HepG2 (cell line): ENCODE data around the gene SYS1. TPM values are rescaled to one million over a fixed set of nuclear protein-coding genes. Genes with fewer than 3 reads are reported as not detected.

Experiments
- AHR ChIP-seq: IDR thresholded peaks from 2 replicates; pipeline ENCODE4 v1.6.1; 2018; ENCODE audit warnings: missing genetic modification reagents, missing compliant biosample characterization
- ERF ChIP-seq: IDR thresholded peaks from 2 replicates; pipeline ENCODE4 v1.6.1; 2018; ENCODE audit warnings: missing biosample characterization, missing genetic modification reagents
- HOXA3 ChIP-seq: sonication (generic); formaldehyde crosslinking; IDR thresholded peaks from 2 replicates; pipeline ENCODE4 v1.5.0; 2020; ENCODE audit warnings: missing genetic modification reagents
- JUNB ChIP-seq: sonication (generic); formaldehyde crosslinking; IDR thresholded peaks from 2 replicates; pipeline ENCODE4 v1.8.0; 2022; ENCODE audit warnings: missing genetic modification reagents, mild to moderate bottlenecking, borderline replicate concordance
- KDM2A ChIP-seq: sonication (generic); formaldehyde crosslinking; IDR thresholded peaks from 2 replicates; pipeline ENCODE4 v1.4.0; 2020; ENCODE audit warnings: low read depth, missing genetic modification reagents, borderline replicate concordance
- KLF12 ChIP-seq: sonication (generic); formaldehyde crosslinking; IDR thresholded peaks from 2 replicates; pipeline ENCODE4 v1.4.0; 2020; ENCODE audit warnings: missing genetic modification reagents, borderline replicate concordance
- MZF1 ChIP-seq: sonication (generic); formaldehyde crosslinking; IDR thresholded peaks from 2 replicates; pipeline ENCODE4 v1.8.1; 2023; ENCODE audit warnings: mild to moderate bottlenecking, missing genetic modification reagents, borderline replicate concordance
- NFE2L1 ChIP-seq: sonication (generic); formaldehyde crosslinking; IDR thresholded peaks from 2 replicates; pipeline ENCODE4 v1.4.0; 2020; ENCODE audit warnings: missing genetic modification reagents, mild to moderate bottlenecking, borderline replicate concordance
- PHB2 ChIP-seq: fragments of 450-650 bp; IDR thresholded peaks from 2 replicates; pipeline ENCODE4 v1.6.1; 2018; ENCODE audit not compliant: partially characterized antibody
- RBM22 ChIP-seq: fragments of 200-400 bp; formaldehyde crosslinking; optimal IDR thresholded peaks from 2 replicates; pipeline ENCODE3; 2017; ENCODE audit warnings: mild to moderate bottlenecking, low read length, moderate library complexity
- SIN3B ChIP-seq: fragments of 150-350 bp; IDR thresholded peaks from 2 replicates; pipeline ENCODE4 v1.6.1; 2014; ENCODE audit warnings: low read length
- STAT5B ChIP-seq: sonication (generic); formaldehyde crosslinking; IDR thresholded peaks from 2 replicates; pipeline ENCODE4 v1.4.0; 2020; ENCODE audit warnings: missing genetic modification reagents
- ZMYM4 ChIP-seq: sonication (generic); formaldehyde crosslinking; IDR thresholded peaks from 2 replicates; pipeline ENCODE4 v1.8.1; 2023; ENCODE audit warnings: mild to moderate bottlenecking, missing genetic modification reagents
- ZNF33B ChIP-seq: sonication (generic); formaldehyde crosslinking; IDR thresholded peaks from 2 replicates; pipeline ENCODE4 v1.5.1; 2020; ENCODE audit warnings: mild to moderate bottlenecking, missing genetic modification reagents
- ZNF589 ChIP-seq: sonication (generic); formaldehyde crosslinking; conservative IDR thresholded peaks from 2 replicates; pipeline ENCODE4 v1.8.0; 2022; ENCODE audit warnings: mild to moderate bottlenecking, moderate library complexity, missing genetic modification reagents
- ZNF709 ChIP-seq: sonication (generic); formaldehyde crosslinking; IDR thresholded peaks from 2 replicates; pipeline ENCODE4 v1.5.0; 2020; ENCODE audit warnings: mild to moderate bottlenecking, missing genetic modification reagents
- ZNF839 ChIP-seq: sonication (generic); formaldehyde crosslinking; IDR thresholded peaks from 2 replicates; pipeline ENCODE4 v1.4.0; 2020; ENCODE audit warnings: missing genetic modification reagents, mild to moderate bottlenecking, borderline replicate concordance
- ZSCAN21 ChIP-seq: sonication (generic); formaldehyde crosslinking; IDR thresholded peaks from 2 replicates; pipeline ENCODE4 v1.8.0; 2022; ENCODE audit warnings: mild to moderate bottlenecking, missing genetic modification reagents, moderate library complexity, borderline replicate concordance
- polyA plus RNA-seq, 8 experiments: library from polyadenylated mRNA; depleted of rRNA in 3 of 8; stranded (reverse) in 7 of 8; unstranded in 1 of 8; fragments of >200 nt; fragmentation: Illumina TruSeq in 4 of 8; extraction: Trizol in 4 of 8; gene quantifications; 2 replicates each; pipeline versions ENCODE4 v1.2.1 to v1.2.3, GENCODE V29; 2011 to 2016; ENCODE audit warnings: low read depth in 4 of 8, missing spikeins in 1 of 8, mixed read lengths in 1 of 8; ENCODE audit not compliant: insufficient read depth in 1 of 8
- total RNA-seq, 5 experiments: library from RNA; depleted of rRNA; stranded (reverse); fragments of >200 nt; fragmentation: Illumina TruSeq; extraction: Trizol; gene quantifications; 2 replicates each; pipeline ENCODE4 v1.2.3, GENCODE V29; 2016; ENCODE audit warnings: low read depth in 1 of 5
- TF ChIP-seq, protein P1 (sequence below): sonication (generic); formaldehyde crosslinking; IDR thresholded peaks from 2 replicates; pipeline ENCODE4 v1.4.0; 2020; ENCODE audit warnings: missing genetic modification reagents
- TF ChIP-seq, protein P2 (sequence below): sonication (generic); formaldehyde crosslinking; IDR thresholded peaks from 2 replicates; pipeline ENCODE4 v1.8.0; 2022; ENCODE audit warnings: missing genetic modification reagents, mild to moderate bottlenecking, moderate library complexity, borderline replicate concordance
- TF ChIP-seq, protein P3 (sequence below): sonication (generic); formaldehyde crosslinking; IDR thresholded peaks from 2 replicates; pipeline ENCODE4 v1.4.0; 2020; ENCODE audit warnings: low read depth, mild to moderate bottlenecking, missing genetic modification reagents
- TF ChIP-seq, protein P4 (sequence below): sonication (generic); formaldehyde crosslinking; IDR thresholded peaks from 2 replicates; pipeline ENCODE4 v1.8.1; 2023; ENCODE audit warnings: mild to moderate bottlenecking, missing genetic modification reagents

Gene SYS1
- total and polyA plus RNA-seq, 2 of the 13 experiments (the other 11 are each of a cell fraction or from before 2014, with no cell fraction given): 38.3 to 65.6 TPM

DNA sequence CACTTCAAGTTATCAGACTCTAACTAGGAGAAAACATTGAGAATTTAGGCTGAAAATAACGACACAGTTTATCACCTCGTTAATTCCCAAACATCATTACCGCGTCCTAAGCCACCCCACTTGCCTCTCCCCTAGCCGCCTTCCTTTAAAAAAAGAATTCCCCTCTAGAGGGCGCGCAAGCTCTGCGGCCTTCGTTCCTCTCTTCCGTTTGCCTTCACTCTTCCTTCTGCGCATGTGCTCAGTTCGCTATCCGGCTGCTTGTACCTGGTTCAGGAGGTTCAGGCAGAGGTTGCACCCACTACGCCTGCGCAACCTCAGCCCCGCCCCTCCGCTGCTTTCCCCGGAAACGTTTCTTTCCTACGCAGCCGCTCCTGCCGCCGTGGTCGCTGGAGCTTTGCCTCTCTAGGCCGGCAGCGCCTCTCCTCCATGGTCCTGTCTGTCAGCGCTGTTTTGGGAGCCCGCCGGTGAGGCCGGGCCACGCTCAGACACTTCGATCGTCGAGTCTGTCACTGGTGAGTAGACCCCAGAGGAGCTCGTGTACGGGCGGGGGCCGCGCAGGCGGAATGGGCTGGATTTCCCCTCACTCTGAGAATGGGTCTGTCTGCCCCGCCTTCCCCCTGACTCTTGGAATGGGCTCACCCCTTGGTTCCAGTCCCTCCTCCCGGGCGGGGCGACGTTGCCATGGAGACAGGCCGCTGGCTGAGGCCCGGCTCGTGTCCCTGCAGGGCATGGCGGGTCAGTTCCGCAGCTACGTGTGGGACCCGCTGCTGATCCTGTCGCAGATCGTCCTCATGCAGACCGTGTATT is at the start of gene SYS1 (continued):
- peak; percentile 99 for TF ChIP-seq AHR
- TF ChIP-seq SIN3B: peak; percentile 74
- no peak for TF ChIP-seq STAT5B (CRISPR knock-in tag)
- TF ChIP-seq KDM2A (CRISPR knock-in tag): peak; percentile 98
- no peak for TF ChIP-seq PHB2
- TF ChIP-seq ZNF709: peak; percentile 93
- TF ChIP-seq ZNF33B (CRISPR knock-in tag): peak; percentile 90
- peak; percentile 94 for TF ChIP-seq HOXA3
- TF ChIP-seq KLF12 (CRISPR knock-in tag): peak; percentile 29; the same call in 1 of the 2 replicates
- TF ChIP-seq ZMYM4 (CRISPR knock-in tag): peak; percentile 97
- TF ChIP-seq, protein P1, sequence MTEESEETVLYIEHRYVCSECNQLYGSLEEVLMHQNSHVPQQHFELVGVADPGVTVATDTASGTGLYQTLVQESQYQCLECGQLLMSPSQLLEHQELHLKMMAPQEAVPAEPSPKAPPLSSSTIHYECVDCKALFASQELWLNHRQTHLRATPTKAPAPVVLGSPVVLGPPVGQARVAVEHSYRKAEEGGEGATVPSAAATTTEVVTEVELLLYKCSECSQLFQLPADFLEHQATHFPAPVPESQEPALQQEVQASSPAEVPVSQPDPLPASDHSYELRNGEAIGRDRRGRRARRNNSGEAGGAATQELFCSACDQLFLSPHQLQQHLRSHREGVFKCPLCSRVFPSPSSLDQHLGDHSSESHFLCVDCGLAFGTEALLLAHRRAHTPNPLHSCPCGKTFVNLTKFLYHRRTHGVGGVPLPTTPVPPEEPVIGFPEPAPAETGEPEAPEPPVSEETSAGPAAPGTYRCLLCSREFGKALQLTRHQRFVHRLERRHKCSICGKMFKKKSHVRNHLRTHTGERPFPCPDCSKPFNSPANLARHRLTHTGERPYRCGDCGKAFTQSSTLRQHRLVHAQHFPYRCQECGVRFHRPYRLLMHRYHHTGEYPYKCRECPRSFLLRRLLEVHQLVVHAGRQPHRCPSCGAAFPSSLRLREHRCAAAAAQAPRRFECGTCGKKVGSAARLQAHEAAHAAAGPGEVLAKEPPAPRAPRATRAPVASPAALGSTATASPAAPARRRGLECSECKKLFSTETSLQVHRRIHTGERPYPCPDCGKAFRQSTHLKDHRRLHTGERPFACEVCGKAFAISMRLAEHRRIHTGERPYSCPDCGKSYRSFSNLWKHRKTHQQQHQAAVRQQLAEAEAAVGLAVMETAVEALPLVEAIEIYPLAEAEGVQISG: peak; percentile 99
- TF ChIP-seq, protein P2, sequence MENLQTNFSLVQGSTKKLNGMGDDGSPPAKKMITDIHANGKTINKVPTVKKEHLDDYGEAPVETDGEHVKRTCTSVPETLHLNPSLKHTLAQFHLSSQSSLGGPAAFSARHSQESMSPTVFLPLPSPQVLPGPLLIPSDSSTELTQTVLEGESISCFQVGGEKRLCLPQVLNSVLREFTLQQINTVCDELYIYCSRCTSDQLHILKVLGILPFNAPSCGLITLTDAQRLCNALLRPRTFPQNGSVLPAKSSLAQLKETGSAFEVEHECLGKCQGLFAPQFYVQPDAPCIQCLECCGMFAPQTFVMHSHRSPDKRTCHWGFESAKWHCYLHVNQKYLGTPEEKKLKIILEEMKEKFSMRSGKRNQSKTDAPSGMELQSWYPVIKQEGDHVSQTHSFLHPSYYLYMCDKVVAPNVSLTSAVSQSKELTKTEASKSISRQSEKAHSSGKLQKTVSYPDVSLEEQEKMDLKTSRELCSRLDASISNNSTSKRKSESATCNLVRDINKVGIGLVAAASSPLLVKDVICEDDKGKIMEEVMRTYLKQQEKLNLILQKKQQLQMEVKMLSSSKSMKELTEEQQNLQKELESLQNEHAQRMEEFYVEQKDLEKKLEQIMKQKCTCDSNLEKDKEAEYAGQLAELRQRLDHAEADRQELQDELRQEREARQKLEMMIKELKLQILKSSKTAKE (CRISPR knock-in tag): no peak
- TF ChIP-seq ZNF589 (CRISPR knock-in tag): no peak; the same call in 1 of the 2 replicates
- peak; percentile 90; the same call in 1 of the 2 replicates for TF ChIP-seq NFE2L1 (CRISPR knock-in tag)
- TF ChIP-seq JUNB (CRISPR knock-in tag): no peak
- peak; percentile 96; the same call in 1 of the 2 replicates for TF ChIP-seq ZSCAN21
- peak; percentile 98 for TF ChIP-seq ZNF839 (CRISPR knock-in tag)
- peak; percentile 98 for TF ChIP-seq RBM22
- TF ChIP-seq, protein P3, sequence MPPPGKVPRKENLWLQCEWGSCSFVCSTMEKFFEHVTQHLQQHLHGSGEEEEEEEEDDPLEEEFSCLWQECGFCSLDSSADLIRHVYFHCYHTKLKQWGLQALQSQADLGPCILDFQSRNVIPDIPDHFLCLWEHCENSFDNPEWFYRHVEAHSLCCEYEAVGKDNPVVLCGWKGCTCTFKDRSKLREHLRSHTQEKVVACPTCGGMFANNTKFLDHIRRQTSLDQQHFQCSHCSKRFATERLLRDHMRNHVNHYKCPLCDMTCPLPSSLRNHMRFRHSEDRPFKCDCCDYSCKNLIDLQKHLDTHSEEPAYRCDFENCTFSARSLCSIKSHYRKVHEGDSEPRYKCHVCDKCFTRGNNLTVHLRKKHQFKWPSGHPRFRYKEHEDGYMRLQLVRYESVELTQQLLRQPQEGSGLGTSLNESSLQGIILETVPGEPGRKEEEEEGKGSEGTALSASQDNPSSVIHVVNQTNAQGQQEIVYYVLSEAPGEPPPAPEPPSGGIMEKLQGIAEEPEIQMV (CRISPR knock-in tag): peak; percentile 94
- TF ChIP-seq MZF1 (CRISPR knock-in tag): no peak; the same call in 1 of the 2 replicates
- peak; percentile 98; the same call in 1 of the 2 replicates for TF ChIP-seq ERF (CRISPR knock-in tag)
- TF ChIP-seq, protein P4, sequence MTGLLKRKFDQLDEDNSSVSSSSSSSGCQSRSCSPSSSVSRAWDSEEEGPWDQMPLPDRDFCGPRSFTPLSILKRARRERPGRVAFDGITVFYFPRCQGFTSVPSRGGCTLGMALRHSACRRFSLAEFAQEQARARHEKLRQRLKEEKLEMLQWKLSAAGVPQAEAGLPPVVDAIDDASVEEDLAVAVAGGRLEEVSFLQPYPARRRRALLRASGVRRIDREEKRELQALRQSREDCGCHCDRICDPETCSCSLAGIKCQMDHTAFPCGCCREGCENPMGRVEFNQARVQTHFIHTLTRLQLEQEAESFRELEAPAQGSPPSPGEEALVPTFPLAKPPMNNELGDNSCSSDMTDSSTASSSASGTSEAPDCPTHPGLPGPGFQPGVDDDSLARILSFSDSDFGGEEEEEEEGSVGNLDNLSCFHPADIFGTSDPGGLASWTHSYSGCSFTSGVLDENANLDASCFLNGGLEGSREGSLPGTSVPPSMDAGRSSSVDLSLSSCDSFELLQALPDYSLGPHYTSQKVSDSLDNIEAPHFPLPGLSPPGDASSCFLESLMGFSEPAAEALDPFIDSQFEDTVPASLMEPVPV (CRISPR knock-in tag): peak; percentile 57; the same call in 1 of the 2 replicates
